K562 (cell line): ENCODE measurements around the gene SETMAR. TPM values are rescaled to one million over a fixed set of nuclear protein-coding genes. Genes with fewer than 3 reads are reported as not detected.

Experiments used
- ATAC-seq: fragments of 200-7000 bp; cut with Tn5 transposase; 3 replicates; pipeline ENCODE4 v1.9.1; 2020; ENCODE audit warnings: moderate library complexity
- BruUV-seq: library from RNA; stranded (reverse); fragments of 400-500 nt; replicated peaks from 2 replicates; lab custom pipeline; 2021; lab: Mats Ljungman, UMichigan
- CTCF ChIA-PET: fragments of 300-600 bp; formaldehyde crosslinking; extraction: SDS; loops from one replicate; lab custom pipeline; 2021; ENCODE audit warnings: low intra/inter-chr PET ratio; lab: Yijun Ruan, JAX
- POLR2A ChIA-PET: fragments of 300-600, 350-650 bp; sonication (Branson Sonifier 250); formaldehyde crosslinking; extraction: SDS; loops from one replicate; lab custom pipeline; 2021; ENCODE audit warnings: antibody characterized with exemption, inconsistent platforms; lab: Yijun Ruan, JAX
- DNase-seq, 4 experiments: peaks; one replicate each; pipeline versions ENCODE4 v3.0.0 to v3.0.0-alpha.2; 2011 to 2018; ENCODE audit warnings: low spot score in 3 of 4, mixed read lengths in 3 of 4; ENCODE audit errors: extremely low read depth in 1 of 4
- FAIRE-seq: peaks from 2 replicates; lab custom pipeline; 2011; peaks lifted over from hg19 to GRCh38; lab: Jason Lieb, UNC
- H2AFZ ChIP-seq: 2 replicates; pipeline ENCODE4 v1.6.0; 2011; ENCODE audit warnings: low read depth, low read length, control low read depth, inconsistent platforms
- H3K27ac ChIP-seq: fragments of 200-600 bp; 3 replicates; pipeline ENCODE4 v1.8.0; 2011; ENCODE audit warnings: low read depth, mild to moderate bottlenecking, control low read depth, inconsistent platforms, low read length, moderate library complexity, mixed read lengths; ENCODE audit errors: extremely low read depth
- H3K27me3 ChIP-seq, 2 experiments: fragments of 300-600 bp in 1 of 2; 2 replicates in 1 of 2; 3 replicates in 1 of 2; pipeline versions ENCODE4 v1.6.0 to v1.8.0; 2011; ENCODE audit warnings: inconsistent platforms in 2 of 2, low read length in 2 of 2, mild to moderate bottlenecking in 1 of 2, mixed read lengths in 1 of 2, moderate library complexity in 1 of 2; ENCODE audit not compliant: control insufficient read depth in 2 of 2, insufficient read depth in 2 of 2
- H3K36me3 ChIP-seq: fragments of 300-600 bp; 3 replicates; pipeline ENCODE4 v1.8.0; 2011; ENCODE audit warnings: mild to moderate bottlenecking, low read length, inconsistent platforms; ENCODE audit not compliant: control insufficient read depth, insufficient read depth
- H3K4me1 ChIP-seq, 2 experiments: fragments of 200-600 bp in 1 of 2; replicated peaks in 1 of 2; 2 replicates in 1 of 2; 3 replicates in 1 of 2; pipeline versions ENCODE4 v1.5.1 to v1.8.0; 2011; ENCODE audit warnings: inconsistent platforms in 2 of 2, low read length in 2 of 2, mild to moderate bottlenecking in 1 of 2, mixed read lengths in 1 of 2, moderate library complexity in 1 of 2; ENCODE audit not compliant: control insufficient read depth in 2 of 2, insufficient read depth in 2 of 2
- H3K4me2 ChIP-seq: 2 replicates; pipeline ENCODE4 v1.6.1; 2011; ENCODE audit warnings: low read length, control low read depth, inconsistent platforms, mixed read lengths; ENCODE audit not compliant: insufficient read depth
- H3K4me3 ChIP-seq: fragments of 200-600 bp; sonication (generic), shearing (Covaris generic); 2 replicates; pipeline ENCODE4 v1.5.1; 2016; ENCODE audit warnings: control low read depth, inconsistent platforms
- H3K79me2 ChIP-seq: fragments of 200-600 bp; 3 replicates; pipeline ENCODE4 v1.8.0; 2011; ENCODE audit warnings: low read length, inconsistent platforms; ENCODE audit not compliant: control insufficient read depth, insufficient read depth
- H3K9ac ChIP-seq, 2 experiments: 2 replicates each; pipeline versions ENCODE4 v1.6.0 to v1.6.1; 2011; ENCODE audit warnings: low read depth in 2 of 2, low read length in 2 of 2, control low read depth in 1 of 2, inconsistent platforms in 1 of 2, mild to moderate bottlenecking in 1 of 2, mixed read lengths in 1 of 2; ENCODE audit not compliant: insufficient read depth in 1 of 2
- H3K9me1 ChIP-seq: one replicate; pipeline ENCODE4 v1.6.0; 2011; ENCODE audit warnings: inconsistent platforms, mild to moderate bottlenecking, low read length, moderate library complexity; ENCODE audit not compliant: control insufficient read depth, insufficient read depth
- H3K9me3 ChIP-seq: replicated peaks from 2 replicates; pipeline ENCODE4 v1.5.1; 2011; ENCODE audit warnings: low read depth, low read length, inconsistent platforms; ENCODE audit not compliant: control insufficient read depth, insufficient read depth
- H4K20me1 ChIP-seq: replicated peaks from 2 replicates; pipeline ENCODE4 v1.6.1; 2011; ENCODE audit warnings: low read length, inconsistent platforms, mixed read lengths; ENCODE audit not compliant: control insufficient read depth, insufficient read depth
- GATA2 ChIP-seq: sonication (generic); formaldehyde crosslinking; IDR thresholded peaks from 2 replicates; pipeline ENCODE4 v1.4.0; 2020; ENCODE audit warnings: mild to moderate bottlenecking, missing genetic modification reagents
- JUND ChIP-seq, 2 experiments: IDR thresholded peaks; 2 replicates in 1 of 2; 3 replicates in 1 of 2; pipeline ENCODE4 v1.6.1; 2011; ENCODE audit warnings: borderline replicate concordance in 2 of 2, low read depth in 2 of 2, low read length in 2 of 2, improper control_type of control experiment in 1 of 2, missing biosample characterization in 1 of 2, missing genetic modification characterization in 1 of 2, missing genetic modification reagents in 1 of 2
- NFRKB ChIP-seq: fragments of 450-650 bp; IDR thresholded peaks from 2 replicates; pipeline ENCODE4 v1.6.1; 2016; ENCODE audit warnings: low read depth
- RAD51 ChIP-seq: fragments of 450-650 bp; IDR thresholded peaks from 2 replicates; pipeline ENCODE4 v1.7.1; 2016; ENCODE audit warnings: low read depth, mild to moderate bottlenecking, borderline replicate concordance
- RBFOX2 ChIP-seq: fragments of 200-400 bp; formaldehyde crosslinking; IDR thresholded peaks from 2 replicates; pipeline ENCODE4 v1.6.1; 2017; ENCODE audit warnings: low read depth, mild to moderate bottlenecking, low read length, moderate library complexity
- WGBS: fragments of 100-300 bp; shearing (Covaris generic); methylation state at CpG from one replicate; pipeline ENCODE4 v1.1.6; 2016; ENCODE audit warnings: low coverage, mixed read lengths; ENCODE audit not compliant: insufficient coverage; ENCODE audit errors: missing lambda C conversion rate; 5-methylcytosine and 5-hydroxymethylcytosine counted together
- in situ Hi-C: fragments of 300-500 bp; cut with MboI; formaldehyde crosslinking; loops from 4 replicates; pipeline ENCODE4 v1.15.0; 2018; ENCODE audit warnings: inconsistent platforms, mixed read lengths
- intact Hi-C: fragments of 100-400 bp; cut with micrococcal nuclease; formaldehyde crosslinking; loops from 2 replicates; pipeline ENCODE4 v1.14.2; 2022
- polyA plus RNA-seq, 8 experiments: library from polyadenylated mRNA; depleted of rRNA in 4 of 8; stranded (reverse) in 5 of 8; unstranded in 3 of 8; fragments of >200 nt; fragmentation: Nextera tagmentation in 2 of 8; fragmentation: Illumina TruSeq in 1 of 8; extraction: Ambion mirVana in 2 of 8; extraction: Trizol in 1 of 8; gene quantifications; 2 replicates each; pipeline versions ENCODE4 v1.2.1 to v1.2.3, GENCODE V29; 2011 to 2014; ENCODE audit warnings: inconsistent platforms in 1 of 8, missing spikeins in 1 of 8
- total RNA-seq, 7 experiments: library from RNA; depleted of rRNA in 6 of 7; stranded (reverse); fragments of >200 nt in 6 of 7; fragmentation: Illumina TruSeq in 2 of 7; extraction: Trizol in 2 of 7; gene quantifications; 2 replicates each; pipeline versions ENCODE4 v1.2.1 to v1.2.3, GENCODE V29; 2011 to 2021; ENCODE audit warnings: low replicate concordance in 1 of 7
- TF ChIP-seq, protein P1 (sequence below): fragments of 450-650 bp; IDR thresholded peaks from 2 replicates; pipeline ENCODE4 v1.6.1; 2016; ENCODE audit warnings: missing biosample characterization, missing genetic modification characterization
- TF ChIP-seq, protein P2 (sequence below): fragments of 450-650 bp; formaldehyde crosslinking; IDR thresholded peaks from 2 replicates; pipeline ENCODE4 v1.4.0; 2022; ENCODE audit warnings: missing genetic modification characterization
- TF ChIP-seq, protein P3 (sequence below): sonication (generic); IDR thresholded peaks from 2 replicates; pipeline ENCODE4 v1.6.1; 2016

The SETMAR gene
- total and polyA plus RNA-seq, 9 of the 15 experiments (the other 6 are each of a cell fraction or from before 2014, with no cell fraction given) = 5.5 to 25.1 (median 18.2) TPM

DNA sequence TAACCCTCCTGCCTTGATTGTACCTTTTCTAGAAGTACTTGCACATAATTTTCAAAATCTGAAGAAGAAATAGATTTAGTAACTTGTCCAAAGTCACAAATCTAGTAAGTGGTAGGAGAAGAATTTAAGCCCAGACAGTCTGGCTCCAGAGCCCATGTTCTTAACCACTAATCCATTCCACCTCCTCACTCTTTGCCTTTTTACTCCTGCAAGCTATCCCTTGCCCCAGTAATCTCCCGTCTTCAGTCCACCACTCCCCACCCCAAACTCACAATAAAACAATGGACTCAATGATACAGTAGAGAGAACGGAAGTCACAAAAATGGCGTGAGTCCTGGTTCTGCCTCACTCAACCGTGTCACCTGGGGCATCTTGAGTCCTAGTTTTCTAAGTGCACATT is 48.7 kb downstream of the SETMAR start:
- peak overlapping the region in 1 of 2 experiments; percentile 67; a peak in 1 of 4 replicates for H3K9ac ChIP-seq
- H3K9me1 ChIP-seq = no peaks in the 10 kb centered on the region
- intact Hi-C loops = loop anchor here (1.0 to 10.0 kb wide), 7 partner anchors 113 to 705 kb away; partner anchors contain the start of genes ITPR1 and SUMF1
- WGBS = 59% methylated on average over 4 of the region's 4 CpGs
- no peaks in the 10 kb centered on the region for H3K27me3 ChIP-seq
- H3K27ac ChIP-seq = peak overlapping the region; percentile 82; the same call in 2 of the 3 replicates
- H3K4me2 ChIP-seq = peak overlapping the region; percentile 73; the same call in 1 of the 2 replicates
- no peaks in the 10 kb centered on the region for H3K9me3 ChIP-seq
- no peaks in the 10 kb centered on the region for H3K79me2 ChIP-seq
- no peaks in the 10 kb centered on the region for H3K36me3 ChIP-seq
- BruUV-seq = no TSS peak
- peak overlapping the region; percentile 73 for H2AFZ ChIP-seq
- peaks cover 0 to 20% of the 10 kb centered on the region in 2 experiments; a peak in 4 of 5 replicates for H3K4me1 ChIP-seq
- in situ Hi-C loops = loop anchor here (5.0 kb wide), 1 partner anchor 290 kb away; no protein-coding TSS in a partner anchor
- TF ChIP-seq RAD51 (no peak), GATA2 (CRISPR knock-in tag) (no peak), NFRKB (0 out of 2 replicates have a peak, but pooled peaks have one; percentile 5), JUND (IDR thresholded peaks at IDR 0.05; ENCODE audit: borderline replicate concordance, low read depth, low read length) (no peak), JUND (tag; IDR thresholded peaks at IDR 0.05; ENCODE audit: borderline replicate concordance, low read depth, low read length) (no peak), RBFOX2 (no peak)
- TF ChIP-seq, protein P1, sequence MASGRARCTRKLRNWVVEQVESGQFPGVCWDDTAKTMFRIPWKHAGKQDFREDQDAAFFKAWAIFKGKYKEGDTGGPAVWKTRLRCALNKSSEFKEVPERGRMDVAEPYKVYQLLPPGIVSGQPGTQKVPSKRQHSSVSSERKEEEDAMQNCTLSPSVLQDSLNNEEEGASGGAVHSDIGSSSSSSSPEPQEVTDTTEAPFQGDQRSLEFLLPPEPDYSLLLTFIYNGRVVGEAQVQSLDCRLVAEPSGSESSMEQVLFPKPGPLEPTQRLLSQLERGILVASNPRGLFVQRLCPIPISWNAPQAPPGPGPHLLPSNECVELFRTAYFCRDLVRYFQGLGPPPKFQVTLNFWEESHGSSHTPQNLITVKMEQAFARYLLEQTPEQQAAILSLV (tag) = peak; percentile 42; the same call in 1 of the 2 replicates
- TF ChIP-seq, protein P2, sequence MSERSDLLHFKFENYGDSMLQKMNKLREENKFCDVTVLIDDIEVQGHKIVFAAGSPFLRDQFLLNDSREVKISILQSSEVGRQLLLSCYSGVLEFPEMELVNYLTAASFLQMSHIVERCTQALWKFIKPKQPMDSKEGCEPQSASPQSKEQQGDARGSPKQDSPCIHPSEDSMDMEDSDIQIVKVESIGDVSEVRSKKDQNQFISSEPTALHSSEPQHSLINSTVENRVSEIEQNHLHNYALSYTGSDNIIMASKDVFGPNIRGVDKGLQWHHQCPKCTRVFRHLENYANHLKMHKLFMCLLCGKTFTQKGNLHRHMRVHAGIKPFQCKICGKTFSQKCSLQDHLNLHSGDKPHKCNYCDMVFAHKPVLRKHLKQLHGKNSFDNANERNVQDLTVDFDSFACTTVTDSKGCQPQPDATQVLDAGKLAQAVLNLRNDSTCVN = no peak
- TF ChIP-seq, protein P3, sequence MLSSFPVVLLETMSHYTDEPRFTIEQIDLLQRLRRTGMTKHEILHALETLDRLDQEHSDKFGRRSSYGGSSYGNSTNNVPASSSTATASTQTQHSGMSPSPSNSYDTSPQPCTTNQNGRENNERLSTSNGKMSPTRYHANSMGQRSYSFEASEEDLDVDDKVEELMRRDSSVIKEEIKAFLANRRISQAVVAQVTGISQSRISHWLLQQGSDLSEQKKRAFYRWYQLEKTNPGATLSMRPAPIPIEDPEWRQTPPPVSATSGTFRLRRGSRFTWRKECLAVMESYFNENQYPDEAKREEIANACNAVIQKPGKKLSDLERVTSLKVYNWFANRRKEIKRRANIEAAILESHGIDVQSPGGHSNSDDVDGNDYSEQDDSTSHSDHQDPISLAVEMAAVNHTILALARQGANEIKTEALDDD = peak; percentile 58; the same call in 1 of the 2 replicates
- ATAC-seq = peak; percentile 41
- DNase-seq = peak in 1 of 4 experiments; percentile 14
- no peak for FAIRE-seq
- POLR2A ChIA-PET = interaction anchor here (1.6 to 2.1 kb wide), 3 partner anchors 11 to 282 kb away, joined by 6 to 27 read pairs (median 7); partner anchors contain the start of gene ITPR1
- CTCF ChIA-PET = interaction anchor here (2.4 kb wide), 1 partner anchor 282 kb away, joined by 27 read pairs; no protein-coding TSS in a partner anchor
- no peak overlapping the region for H3K4me3 ChIP-seq
- no peaks in the 10 kb centered on the region for H4K20me1 ChIP-seq
